Measurements from ENCODE around the gene ADSS1. TPM values are rescaled to one million over a fixed set of nuclear protein-coding genes. Genes with fewer than 3 reads are reported as not detected.

The ADSS1 gene
- total RNA-seq, 2 donors from 2014 or later, result 18.3 to 44.4 TPM

GRCh38 chr14:104677512-104678332 lies 46.3 kb upstream of the ADSS1 start:
- no peak for TF ChIP-seq CTCF (IDR thresholded peaks at IDR 0.05)
- TF ChIP-seq POLR2AphosphoS5 (IDR thresholded peaks at IDR 0.05), result peak; percentile 88
- TF ChIP-seq POLR2A (IDR thresholded peaks at IDR 0.05), result peak; percentile 74
- Histone ChIP-seq H3K4me3 (peak overlapping the region; percentile 36 to 45), H3K36me3 (no peaks in the 10 kb centered on the region), H3K27me3 (replicated peaks; ENCODE audit: insufficient read depth) (no peaks in the 10 kb centered on the region), H3K9me3 (no peaks in the 10 kb centered on the region), H3K4me1 (replicated peaks) (peaks cover 24% of the 10 kb centered on the region), H3K27ac (peak overlapping the region; percentile 80 to 81)
- 1% methylated on average over 43 of the region's 43 CpGs for whole genome bisulfite sequencing
- peak; percentile 53 for DNase-seq (ENCODE audit: low spot score)
- intact Hi-C loops (cut with DNase I), result no loop called here

- Histone ChIP-seq H3K36me3 (no peaks in the 10 kb centered on the region), H3K27me3 (replicated peaks; ENCODE audit: insufficient read depth) (no peaks in the 10 kb centered on the region), H3K4me3 (peak overlapping the region; percentile 36 to 45), H3K4me1 (replicated peaks) (peaks cover 24% of the 10 kb centered on the region), H3K9me3 (no peaks in the 10 kb centered on the region), H3K27ac (peak overlapping the region; percentile 80 to 81)
- WGBS, result 9% methylated on average over 13 of the region's 13 CpGs
- intact Hi-C loops (cut with DNase I), result no loop called here
- DNase-seq (ENCODE audit: low spot score), result no peak
- TF ChIP-seq CTCF (IDR thresholded peaks at IDR 0.05), result no peak
- no peak for TF ChIP-seq POLR2A (IDR thresholded peaks at IDR 0.05)
- no peak for TF ChIP-seq POLR2AphosphoS5 (IDR thresholded peaks at IDR 0.05)
These were observed 45.7 kb upstream of the ADSS1 start for GRCh38 chr14:104678346-104678745.

GRCh38 chr14:104678901-104679705 lies 44.9 kb upstream of the ADSS1 start:
- peak overlapping the region; percentile 80 to 81 for H3K27ac ChIP-seq
- DNase-seq (ENCODE audit: low spot score), result no peak
- peaks cover 24% of the 10 kb centered on the region for H3K4me1 ChIP-seq (replicated peaks)
- no peak overlapping the region for H3K4me3 ChIP-seq
- WGBS, result 72% methylated on average over 17 of the region's 18 CpGs
- no peaks in the 10 kb centered on the region for H3K36me3 ChIP-seq
- H3K9me3 ChIP-seq, result no peaks in the 10 kb centered on the region
- intact Hi-C loops (cut with DNase I), result no loop called here
- no peaks in the 10 kb centered on the region for H3K27me3 ChIP-seq (replicated peaks; ENCODE audit: insufficient read depth)
- TF ChIP-seq POLR2AphosphoS5 (IDR thresholded peaks at IDR 0.05), result no peak
- no peak for TF ChIP-seq POLR2A (IDR thresholded peaks at IDR 0.05)
- no peak for TF ChIP-seq CTCF (IDR thresholded peaks at IDR 0.05)

- intact Hi-C loops (cut with DNase I), result no loop called here
- TF ChIP-seq POLR2AphosphoS5 (IDR thresholded peaks at IDR 0.05), result no peak
- no peak for TF ChIP-seq POLR2A (IDR thresholded peaks at IDR 0.05)
- TF ChIP-seq CTCF (IDR thresholded peaks at IDR 0.05), result no peak
- no peaks in the 10 kb centered on the region for H3K27me3 ChIP-seq (replicated peaks; ENCODE audit: insufficient read depth)
- WGBS, result 72% methylated on average over 21 of the region's 21 CpGs
- H3K4me1 ChIP-seq (replicated peaks), result peaks cover 24% of the 10 kb centered on the region
- no peaks in the 10 kb centered on the region for H3K9me3 ChIP-seq
- no peak for DNase-seq (ENCODE audit: low spot score)
- no peaks in the 10 kb centered on the region for H3K36me3 ChIP-seq
- peak overlapping the region; percentile 49 to 77 for H3K27ac ChIP-seq
- no peak overlapping the region for H3K4me3 ChIP-seq
These were observed 43.8 kb upstream of the ADSS1 start for GRCh38 chr14:104680056-104680805.
